Muscle layer of duodenum (tissue), 2 donors: ENCODE data around the gene TTR.
A peak's percentile ranks its signal among the peaks of the same experiment; 100 is the strongest.

Experiments
- H3K27ac ChIP-seq: one replicate; pipeline ENCODE4 v1.7.0; 2013; ENCODE audit warnings: mild to moderate bottlenecking, low read length
- H3K27me3 ChIP-seq: one replicate; pipeline ENCODE4 v1.7.0; 2013; ENCODE audit warnings: low read depth, mild to moderate bottlenecking, control low read depth, low read length
- H3K36me3 ChIP-seq, 2 donors: one replicate each; pipeline ENCODE4 v1.7.0; 2013; ENCODE audit warnings: low read length in 2 of 2, control low read depth in 1 of 2, mild to moderate bottlenecking in 1 of 2; ENCODE audit not compliant: insufficient read depth in 2 of 2, control insufficient read depth in 1 of 2
- H3K4me1 ChIP-seq, 2 donors: one replicate each; pipeline ENCODE4 v1.7.0; 2013; ENCODE audit warnings: low read length in 2 of 2, mild to moderate bottlenecking in 2 of 2, control low read depth in 1 of 2, moderate library complexity in 1 of 2; ENCODE audit not compliant: insufficient read depth in 2 of 2, control insufficient read depth in 1 of 2
- H3K4me3 ChIP-seq, 2 donors: one replicate each; pipeline ENCODE4 v1.7.0; 2013; ENCODE audit warnings: low read length in 2 of 2, low read depth in 1 of 2, mild to moderate bottlenecking in 1 of 2
- H3K9me3 ChIP-seq, 2 donors: one replicate each; pipeline ENCODE4 v1.7.0; 2013; ENCODE audit warnings: low read length in 2 of 2, control low read depth in 1 of 2, mild to moderate bottlenecking in 1 of 2; ENCODE audit not compliant: control insufficient read depth in 1 of 2
- donor health status: healthy.

TTR gene

DNA sequence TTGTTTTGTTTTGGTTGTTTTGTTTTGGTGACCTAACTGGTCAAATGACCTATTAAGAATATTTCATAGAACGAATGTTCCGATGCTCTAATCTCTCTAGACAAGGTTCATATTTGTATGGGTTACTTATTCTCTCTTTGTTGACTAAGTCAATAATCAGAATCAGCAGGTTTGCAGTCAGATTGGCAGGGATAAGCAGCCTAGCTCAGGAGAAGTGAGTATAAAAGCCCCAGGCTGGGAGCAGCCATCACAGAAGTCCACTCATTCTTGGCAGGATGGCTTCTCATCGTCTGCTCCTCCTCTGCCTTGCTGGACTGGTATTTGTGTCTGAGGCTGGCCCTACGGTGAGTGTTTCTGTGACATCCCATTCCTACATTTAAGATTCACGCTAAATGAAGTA lies at the start of gene TTR:
TSS of gene TTR (plus strand) at position 250 of the 400 bp plus-strand sequence. CDS start at position 276, 26 bp downstream.
- no peaks in the 10 kb centered on the region for H3K27me3 ChIP-seq
- no peak within 1 kb of the TSS for H3K27ac ChIP-seq
- no peak within 1 kb of the TSS for H3K4me3 ChIP-seq
- no peaks in the 10 kb centered on the region for H3K9me3 ChIP-seq
- H3K36me3 ChIP-seq = no peaks in the 10 kb centered on the region
- no peaks in the 10 kb centered on the region for H3K4me1 ChIP-seq

DNA sequence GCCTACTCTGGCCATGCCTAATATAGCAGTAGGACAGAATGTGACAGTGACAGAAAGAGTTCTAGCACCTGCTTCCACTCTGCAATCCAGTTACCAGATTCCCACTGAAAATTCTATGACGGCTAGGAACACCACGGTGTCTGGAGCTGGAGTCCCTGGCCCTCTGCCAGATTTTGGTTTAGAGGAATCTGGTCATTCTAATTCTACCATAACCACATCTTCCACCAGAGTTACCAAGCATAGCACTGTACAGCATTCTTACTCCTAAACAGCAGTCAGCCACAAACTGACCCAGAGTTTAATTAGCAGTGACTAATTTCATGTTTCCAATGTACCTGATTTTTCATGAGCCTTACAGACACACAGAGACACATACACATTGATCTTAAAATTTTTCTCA lies 45.2 kb upstream of the TTR start:
- Histone ChIP-seq H3K27ac (no peak overlapping the region), H3K9me3 (no peaks in the 10 kb centered on the region), H3K36me3 (no peaks in the 10 kb centered on the region), H3K4me1 (no peaks in the 10 kb centered on the region), H3K27me3 (no peaks in the 10 kb centered on the region), H3K4me3 (no peak overlapping the region)

DNA sequence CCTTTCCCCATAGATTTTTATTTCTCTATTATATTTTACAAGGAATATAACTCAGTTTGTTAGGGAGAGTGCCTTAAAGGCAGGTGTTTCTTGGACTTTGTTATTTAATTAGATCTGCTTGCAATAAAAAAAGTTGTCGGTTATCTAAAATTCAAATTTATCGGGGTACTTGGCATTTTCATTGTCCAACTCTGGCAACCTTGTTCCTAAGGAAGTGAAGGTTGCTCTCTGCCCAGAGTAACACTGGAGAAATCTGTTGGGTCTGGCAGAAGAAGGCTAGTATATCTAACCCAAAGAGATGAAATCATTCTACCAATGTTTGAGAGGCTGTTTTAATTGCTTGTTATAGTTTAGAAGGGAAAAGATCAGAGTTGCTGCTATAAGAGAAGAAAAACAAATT lies 42.8 kb upstream of the TTR start:
- Histone ChIP-seq H3K4me3 (no peak overlapping the region), H3K9me3 (no peaks in the 10 kb centered on the region), H3K4me1 (no peaks in the 10 kb centered on the region), H3K36me3 (no peaks in the 10 kb centered on the region), H3K27ac (no peak overlapping the region), H3K27me3 (no peaks in the 10 kb centered on the region)

DNA sequence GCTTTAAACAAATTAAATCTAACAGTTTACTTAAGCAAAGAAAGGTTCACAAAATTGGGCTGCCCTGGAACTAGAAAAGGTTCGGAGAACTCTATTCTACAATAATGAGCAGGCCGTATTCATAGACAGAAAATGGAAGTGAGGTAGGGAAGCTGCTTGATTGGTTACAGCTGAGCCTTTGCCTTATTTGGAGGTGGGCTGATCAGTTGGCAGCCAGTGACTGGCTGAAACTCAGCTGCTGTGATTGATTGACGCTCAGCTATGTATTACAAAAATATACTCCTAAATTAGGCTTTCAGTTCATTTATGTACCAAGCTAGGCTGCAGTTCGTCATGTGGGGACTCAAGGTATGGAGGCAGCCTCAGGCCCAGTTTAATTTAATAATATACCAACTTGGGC lies 42.3 kb upstream of the TTR start:
- Histone ChIP-seq H3K4me3 (no peak overlapping the region), H3K27me3 (no peaks in the 10 kb centered on the region), H3K9me3 (no peaks in the 10 kb centered on the region), H3K27ac (peak overlapping the region; percentile 7), H3K4me1 (no peaks in the 10 kb centered on the region), H3K36me3 (no peaks in the 10 kb centered on the region)

DNA sequence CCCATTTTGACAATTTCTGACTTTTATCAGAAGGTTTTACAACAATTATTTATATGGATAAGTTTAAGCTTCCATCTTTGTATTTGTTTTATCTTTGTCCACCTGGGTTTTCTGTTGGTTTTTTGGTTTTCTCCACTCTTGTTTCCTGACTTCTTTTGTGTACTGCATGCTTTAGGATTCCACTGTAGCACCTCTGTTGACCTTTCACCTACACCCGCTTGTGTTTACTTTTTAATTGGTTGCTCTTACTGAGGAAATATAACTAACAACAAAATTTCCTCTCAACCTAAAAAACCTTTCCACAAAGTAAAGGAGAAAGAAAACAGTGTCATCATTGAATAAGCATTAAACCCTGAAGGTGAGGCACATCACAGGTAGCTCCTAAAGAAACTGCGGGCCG lies 39.8 kb upstream of the TTR start:
- Histone ChIP-seq H3K4me1 (no peaks in the 10 kb centered on the region), H3K9me3 (no peaks in the 10 kb centered on the region), H3K27me3 (no peaks in the 10 kb centered on the region), H3K36me3 (no peaks in the 10 kb centered on the region), H3K27ac (no peak overlapping the region), H3K4me3 (no peak overlapping the region)

DNA sequence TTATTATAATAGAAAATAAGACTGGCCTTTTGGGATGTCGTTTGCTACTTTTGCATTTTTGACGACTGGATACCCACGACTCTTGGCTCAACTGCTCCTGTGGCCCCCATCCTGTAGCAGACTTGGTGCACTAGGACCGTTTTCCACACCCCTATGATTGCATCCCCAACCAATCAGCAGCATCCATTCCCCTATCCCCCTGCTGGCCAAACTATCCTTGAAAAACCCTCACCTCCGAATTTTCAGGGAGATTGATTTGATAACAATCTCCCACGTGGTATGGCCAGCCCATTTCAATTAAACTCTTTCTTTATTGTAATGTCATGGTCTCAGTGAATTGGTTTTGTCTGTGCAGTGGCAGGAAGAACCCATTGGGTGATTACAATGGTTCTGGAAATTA lies 37.9 kb upstream of the TTR start:
- H3K4me3 ChIP-seq = no peak overlapping the region
- no peaks in the 10 kb centered on the region for H3K36me3 ChIP-seq
- no peaks in the 10 kb centered on the region for H3K27me3 ChIP-seq
- H3K9me3 ChIP-seq = no peaks in the 10 kb centered on the region
- H3K4me1 ChIP-seq = no peaks in the 10 kb centered on the region
- H3K27ac ChIP-seq = no peak overlapping the region

DNA sequence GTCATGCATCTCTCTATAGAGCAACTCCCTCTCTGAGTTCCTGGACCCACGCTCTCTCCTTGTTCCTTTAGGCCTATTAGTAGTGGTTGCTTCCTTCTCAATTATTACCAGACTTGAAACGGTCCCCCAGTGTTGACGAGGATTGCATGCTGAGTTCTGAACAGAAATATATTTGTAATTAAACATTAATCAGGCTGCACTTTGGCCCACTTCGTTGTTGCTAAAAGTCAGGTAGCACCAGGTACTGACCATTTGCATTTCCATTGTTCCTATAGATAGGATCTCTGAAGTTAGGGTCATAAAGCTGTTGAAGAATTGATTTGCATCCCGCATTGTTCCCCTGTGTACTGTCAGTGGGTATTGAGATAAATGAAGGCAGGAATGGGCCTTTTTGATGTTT lies 36.9 kb upstream of the TTR start:
- no peaks in the 10 kb centered on the region for H3K9me3 ChIP-seq
- no peaks in the 10 kb centered on the region for H3K36me3 ChIP-seq
- no peaks in the 10 kb centered on the region for H3K27me3 ChIP-seq
- no peak overlapping the region for H3K4me3 ChIP-seq
- no peak overlapping the region for H3K27ac ChIP-seq
- H3K4me1 ChIP-seq = no peaks in the 10 kb centered on the region

DNA sequence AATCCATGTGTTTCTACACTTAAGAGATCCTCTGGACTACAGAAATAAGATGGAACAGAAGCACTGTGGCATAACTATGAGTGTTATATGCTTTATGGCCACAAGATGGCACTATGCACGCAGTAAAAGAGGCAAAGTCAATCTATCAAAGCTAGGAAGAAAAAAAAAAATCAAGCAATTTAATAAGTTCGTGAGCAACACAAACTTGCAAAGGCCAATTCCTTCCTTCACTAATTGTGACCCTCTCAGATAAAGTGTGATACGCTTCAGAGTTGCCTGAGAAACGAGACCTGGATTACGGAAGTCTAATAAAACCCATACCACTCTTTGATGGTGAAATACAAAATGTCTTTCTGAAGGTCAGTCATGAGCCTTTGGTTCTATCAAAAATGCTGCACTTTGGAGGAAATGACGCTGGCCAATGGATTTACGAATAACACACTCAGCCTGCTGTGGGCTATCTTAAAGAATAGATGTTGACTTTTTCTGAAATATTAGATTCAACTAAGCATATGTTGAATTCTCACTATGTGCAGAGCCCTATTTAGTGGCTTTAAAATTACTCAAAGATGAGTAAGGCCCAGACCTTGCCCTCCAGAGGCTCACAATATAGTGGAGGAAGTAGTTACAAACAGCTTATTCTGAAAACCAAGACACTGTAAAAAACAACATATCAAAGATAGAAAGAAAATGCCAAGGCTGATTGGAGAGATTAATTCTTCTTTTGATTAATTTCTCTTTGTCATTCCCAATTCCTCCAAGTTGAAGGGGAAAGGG lies 35.5 kb upstream of the TTR start:
- no peaks in the 10 kb centered on the region for H3K27me3 ChIP-seq
- H3K4me1 ChIP-seq = no peaks in the 10 kb centered on the region
- H3K9me3 ChIP-seq = no peaks in the 10 kb centered on the region
- no peak overlapping the region for H3K27ac ChIP-seq
- no peaks in the 10 kb centered on the region for H3K36me3 ChIP-seq
- H3K4me3 ChIP-seq = no peak overlapping the region

DNA sequence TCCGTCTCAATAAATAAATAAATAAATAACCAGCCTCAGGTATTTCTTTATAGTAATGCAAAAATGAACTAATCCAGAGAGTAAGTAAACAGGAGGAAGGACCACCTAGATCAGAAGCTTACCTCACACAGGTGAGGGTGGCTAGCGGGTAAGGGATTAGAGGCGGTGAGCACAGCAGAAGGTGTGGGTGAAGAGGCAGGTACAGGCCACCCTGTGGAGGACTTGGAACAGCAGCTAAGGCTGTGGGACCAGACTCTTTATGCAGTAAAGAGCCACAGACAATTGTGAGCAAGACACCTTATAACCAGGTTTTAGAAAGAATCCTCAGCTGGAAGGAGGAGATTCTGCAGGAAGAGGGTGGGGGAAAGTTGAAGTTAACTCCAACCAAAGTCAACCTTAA lies 34.2 kb upstream of the TTR start:
- Histone ChIP-seq H3K4me3 (no peak overlapping the region), H3K9me3 (no peaks in the 10 kb centered on the region), H3K27ac (no peak overlapping the region), H3K4me1 (no peaks in the 10 kb centered on the region), H3K27me3 (no peaks in the 10 kb centered on the region), H3K36me3 (no peaks in the 10 kb centered on the region)

DNA sequence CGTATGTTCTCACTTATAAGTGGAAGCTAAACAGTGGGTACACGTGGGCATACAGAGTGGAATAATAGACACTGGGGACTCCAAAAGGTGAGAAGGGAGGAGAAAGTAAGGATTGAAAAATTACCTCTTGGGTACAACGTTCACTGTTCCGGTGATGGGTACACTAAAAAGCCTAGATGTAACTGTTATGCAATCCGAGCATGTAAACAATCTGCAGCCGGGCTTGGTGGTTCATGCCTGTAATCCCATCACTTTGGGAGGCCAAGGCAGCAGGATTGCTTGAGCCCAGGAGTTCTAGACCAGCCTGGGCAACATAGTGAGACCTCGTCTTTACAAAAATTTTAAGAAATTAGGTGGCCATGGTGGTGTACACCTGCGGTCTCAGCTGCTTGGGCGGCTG lies 33.1 kb upstream of the TTR start:
- Histone ChIP-seq H3K27me3 (no peaks in the 10 kb centered on the region), H3K4me1 (no peaks in the 10 kb centered on the region), H3K27ac (no peak overlapping the region), H3K4me3 (no peak overlapping the region), H3K36me3 (no peaks in the 10 kb centered on the region), H3K9me3 (no peaks in the 10 kb centered on the region)

DNA sequence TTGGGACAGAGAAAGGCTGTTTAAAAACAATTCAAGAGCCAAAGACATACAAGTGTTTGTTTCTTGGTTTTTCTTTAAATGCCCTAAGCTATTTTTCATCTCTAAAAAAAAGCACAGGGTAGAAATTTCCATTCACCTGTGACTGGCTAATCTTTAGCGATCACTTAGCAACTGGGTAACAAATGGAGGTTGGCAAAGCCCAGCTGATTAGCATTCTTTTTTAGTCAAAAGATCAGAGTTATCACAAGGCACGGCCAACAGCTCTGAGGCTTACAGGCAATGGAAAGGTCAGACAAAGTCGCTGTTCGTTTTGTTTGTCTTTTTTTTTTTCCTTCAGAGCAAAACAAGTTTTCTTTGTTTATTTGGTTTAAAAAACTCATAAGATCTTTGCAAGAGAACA lies 29.0 kb upstream of the TTR start:
- H3K4me3 ChIP-seq = no peak overlapping the region
- H3K4me1 ChIP-seq = no peaks in the 10 kb centered on the region
- no peaks in the 10 kb centered on the region for H3K27me3 ChIP-seq
- H3K27ac ChIP-seq = no peak overlapping the region
- no peaks in the 10 kb centered on the region for H3K9me3 ChIP-seq
- no peaks in the 10 kb centered on the region for H3K36me3 ChIP-seq

DNA sequence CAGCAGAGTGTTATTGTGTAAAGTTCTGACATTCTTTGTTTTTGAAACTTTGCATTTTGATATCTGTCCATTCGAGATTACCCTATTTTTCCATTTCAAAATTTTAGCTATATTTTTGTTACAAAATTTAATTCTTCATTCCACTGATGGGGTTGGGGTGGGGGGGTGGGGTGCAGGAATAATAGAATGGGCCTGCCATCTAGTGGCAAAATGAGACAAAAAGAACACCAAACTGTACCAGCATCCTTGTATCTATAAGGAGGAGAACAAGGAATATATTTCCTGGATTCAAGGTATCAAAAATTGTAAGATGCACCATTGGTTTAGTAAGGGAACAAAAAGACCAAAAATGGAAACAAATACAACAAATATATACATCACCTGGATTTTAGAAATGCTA lies 27.9 kb upstream of the TTR start:
- Histone ChIP-seq H3K4me3 (no peak overlapping the region), H3K9me3 (no peaks in the 10 kb centered on the region), H3K27me3 (no peaks in the 10 kb centered on the region), H3K4me1 (no peaks in the 10 kb centered on the region), H3K36me3 (no peaks in the 10 kb centered on the region), H3K27ac (no peak overlapping the region)
